ENCODE measurements around the gene PKIB. TPM values are rescaled to one million over a fixed set of nuclear protein-coding genes. Genes with fewer than 3 reads are reported as not detected.

The PKIB gene
- total RNA-seq, 1 donor from 2014 or later = 202 TPM

GRCh38 chr6:122565708-122566107 is 44.5 kb upstream of the PKIB start:
- peaks cover 78% of the 10 kb centered on the region for H3K79me2 ChIP-seq (ENCODE audit: low read depth)
- peaks cover 16% of the 10 kb centered on the region for H3K9me3 Mint-ChIP-seq
- no peak for TF ChIP-seq EZH2 (IDR thresholded peaks at IDR 0.05)
- no peak for TF ChIP-seq EZH2phosphoT487 (IDR thresholded peaks at IDR 0.05)
- no peak for TF ChIP-seq CTCF (IDR thresholded peaks at IDR 0.05)

GRCh38 chr6:122567034-122567433 is 43.2 kb upstream of the PKIB start:
- H3K79me2 ChIP-seq (ENCODE audit: low read depth) = peaks cover 67% of the 10 kb centered on the region
- H3K9me3 ChIP-seq (ENCODE audit: low read depth) = peaks cover 26% of the 10 kb centered on the region
- no peaks in the 10 kb centered on the region for H3K4me1 ChIP-seq
- peaks cover 6% of the 10 kb centered on the region for H3F3A ChIP-seq (ENCODE audit: low read depth)
- H4K20me1 ChIP-seq (ENCODE audit: low read depth) = no peaks in the 10 kb centered on the region
- Mint-ChIP-seq H3K9me3 (peaks cover 11% of the 10 kb centered on the region), H3K4me3 (no peak overlapping the region), H3K27ac (no peak overlapping the region), H3K4me1 (peaks cover 3% of the 10 kb centered on the region), H3K27me3 (ENCODE audit: insufficient read depth, low read depth) (no peaks in the 10 kb centered on the region), H3K36me3 (no peaks in the 10 kb centered on the region)
- no peaks in the 10 kb centered on the region for H3K27me3 ChIP-seq
- H3K36me3 ChIP-seq = peaks cover 3% of the 10 kb centered on the region
- no peak overlapping the region for H3K9ac ChIP-seq
- no peak for TF ChIP-seq EZH2 (IDR thresholded peaks at IDR 0.05)
- H2AFZ ChIP-seq (replicated peaks) = no peak overlapping the region
- DNase-seq (ENCODE audit: low spot score) = no peak
- no peak overlapping the region for H3K4me3 ChIP-seq
- H3K4me2 ChIP-seq = no peak overlapping the region
- no peak overlapping the region for H3K27ac ChIP-seq

More at GRCh38 chr6:122565708-122566107, 44.5 kb upstream of the PKIB start:
- Histone ChIP-seq H3K27ac (no peak overlapping the region), H3K4me1 (no peaks in the 10 kb centered on the region), H3K36me3 (no peaks in the 10 kb centered on the region), H3K4me2 (no peak overlapping the region), H2AFZ (replicated peaks) (no peak overlapping the region), H3K27me3 (no peaks in the 10 kb centered on the region), H3K4me3 (no peak overlapping the region), H3F3A (ENCODE audit: low read depth) (peaks cover 6% of the 10 kb centered on the region), H3K9me3 (ENCODE audit: low read depth) (peaks cover 14% of the 10 kb centered on the region), H4K20me1 (ENCODE audit: low read depth) (no peaks in the 10 kb centered on the region), H3K9ac (no peak overlapping the region)
- Mint-ChIP-seq H3K4me3 (no peak overlapping the region), H3K4me1 (peaks cover 3% of the 10 kb centered on the region), H3K27me3 (ENCODE audit: insufficient read depth, low read depth) (no peaks in the 10 kb centered on the region), H3K36me3 (no peaks in the 10 kb centered on the region), H3K27ac (no peak overlapping the region)
- no peak for DNase-seq (ENCODE audit: low spot score)

- H3K4me1 Mint-ChIP-seq = peaks cover 3% of the 10 kb centered on the region
- H3K27ac ChIP-seq = no peak overlapping the region
- H3K9me3 Mint-ChIP-seq = peaks cover 4% of the 10 kb centered on the region
- H4K20me1 ChIP-seq (ENCODE audit: low read depth) = no peaks in the 10 kb centered on the region
- TF ChIP-seq EZH2phosphoT487 (IDR thresholded peaks at IDR 0.05) = no peak
- TF ChIP-seq CTCF (IDR thresholded peaks at IDR 0.05) = no peak
- TF ChIP-seq EZH2 (IDR thresholded peaks at IDR 0.05) = no peak
- no peak overlapping the region for H3K9ac ChIP-seq
- H3K4me3 Mint-ChIP-seq = no peak overlapping the region
- H3K27ac Mint-ChIP-seq = no peak overlapping the region
- no peaks in the 10 kb centered on the region for H3F3A ChIP-seq (ENCODE audit: low read depth)
- H2AFZ ChIP-seq (replicated peaks) = no peak overlapping the region
- no peaks in the 10 kb centered on the region for H3K27me3 ChIP-seq
- H3K36me3 ChIP-seq = peaks cover 14% of the 10 kb centered on the region
- H3K9me3 ChIP-seq (ENCODE audit: low read depth) = peaks cover 25% of the 10 kb centered on the region
- no peaks in the 10 kb centered on the region for H3K4me1 ChIP-seq
- no peaks in the 10 kb centered on the region for H3K27me3 Mint-ChIP-seq (ENCODE audit: insufficient read depth, low read depth)
- no peak overlapping the region for H3K4me3 ChIP-seq
- H3K36me3 Mint-ChIP-seq = no peaks in the 10 kb centered on the region
- no peak for DNase-seq (ENCODE audit: low spot score)
- H3K4me2 ChIP-seq = no peak overlapping the region
- H3K79me2 ChIP-seq (ENCODE audit: low read depth) = peaks cover 54% of the 10 kb centered on the region
Measured at GRCh38 chr6:122568350-122568749, 41.9 kb upstream of the PKIB start.

- Histone ChIP-seq H3K4me3 (no peak overlapping the region), H4K20me1 (ENCODE audit: low read depth) (no peaks in the 10 kb centered on the region), H3K79me2 (ENCODE audit: low read depth) (peaks cover 51% of the 10 kb centered on the region), H3K27ac (no peak overlapping the region), H2AFZ (replicated peaks) (no peak overlapping the region), H3K27me3 (no peaks in the 10 kb centered on the region), H3K9me3 (ENCODE audit: low read depth) (peaks cover 25% of the 10 kb centered on the region), H3K9ac (no peak overlapping the region), H3K4me2 (no peak overlapping the region), H3K36me3 (peaks cover 14% of the 10 kb centered on the region), H3F3A (ENCODE audit: low read depth) (no peaks in the 10 kb centered on the region), H3K4me1 (no peaks in the 10 kb centered on the region)
- TF ChIP-seq CTCF (IDR thresholded peaks at IDR 0.05) = no peak
- Mint-ChIP-seq H3K36me3 (no peaks in the 10 kb centered on the region), H3K9me3 (peaks cover 6% of the 10 kb centered on the region), H3K4me1 (peaks cover 3% of the 10 kb centered on the region), H3K27ac (no peak overlapping the region), H3K4me3 (no peak overlapping the region), H3K27me3 (ENCODE audit: insufficient read depth, low read depth) (no peaks in the 10 kb centered on the region)
- DNase-seq (ENCODE audit: low spot score) = no peak
Measured at GRCh38 chr6:122568797-122569221, 41.4 kb upstream of the PKIB start.

Data from neural progenitor cell (in vitro differentiated cells).